Suprapubic skin (tissue), 4 donors: Measurements from ENCODE around the gene PTPRD.

Experiments used
- EP300 ChIP-seq: sonication (generic); formaldehyde crosslinking; IDR thresholded peaks from one replicate; pipeline ENCODE4 v1.6.1; 2017; ENCODE audit warnings: antibody characterized with exemption
- POLR2A ChIP-seq, 2 donors: fragments of 450-650 bp; IDR thresholded peaks; one replicate each; pipeline ENCODE4 v1.6.1; 2017; ENCODE audit warnings: antibody characterized with exemption in 2 of 2, mild to moderate bottlenecking in 2 of 2, moderate library complexity in 2 of 2
- POLR2AphosphoS5 ChIP-seq, 3 donors: sonication (generic); formaldehyde crosslinking; IDR thresholded peaks; one replicate each; pipeline ENCODE4 v1.6.1; 2017; ENCODE audit warnings: antibody characterized with exemption in 3 of 3
- TF ChIP-seq, protein P1 (sequence below), 2 donors: fragments of 200-600 bp in 1 of 2; fragments of 450-650 bp in 1 of 2; sonication (generic) in 1 of 2; IDR thresholded peaks; one replicate each; pipeline ENCODE4 v1.5.1; 2016 to 2019; ENCODE audit warnings: antibody characterized with exemption in 2 of 2, mild to moderate bottlenecking in 1 of 2, moderate library complexity in 1 of 2

DNA sequence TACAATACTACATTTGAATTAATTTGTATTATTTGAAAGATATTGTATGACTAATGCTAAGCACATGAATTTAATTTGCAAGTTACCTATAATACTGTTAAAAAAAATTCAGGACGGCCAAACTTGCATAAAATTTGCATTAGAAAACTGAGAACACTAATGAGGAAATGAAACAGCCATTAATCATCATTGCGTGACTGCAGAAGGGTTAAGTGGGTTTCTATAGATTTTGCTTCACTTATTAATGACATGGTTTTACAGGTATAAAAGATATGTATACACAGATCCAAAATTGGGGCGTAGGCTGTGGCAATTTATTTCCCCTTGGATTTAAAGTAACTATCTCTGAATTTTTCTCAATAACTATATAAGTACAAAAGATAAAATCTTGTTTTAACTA is 882.6 kb downstream of the PTPRD start:
- TF ChIP-seq POLR2A (IDR thresholded peaks at IDR 0.05), result no peak
- TF ChIP-seq, protein P1, sequence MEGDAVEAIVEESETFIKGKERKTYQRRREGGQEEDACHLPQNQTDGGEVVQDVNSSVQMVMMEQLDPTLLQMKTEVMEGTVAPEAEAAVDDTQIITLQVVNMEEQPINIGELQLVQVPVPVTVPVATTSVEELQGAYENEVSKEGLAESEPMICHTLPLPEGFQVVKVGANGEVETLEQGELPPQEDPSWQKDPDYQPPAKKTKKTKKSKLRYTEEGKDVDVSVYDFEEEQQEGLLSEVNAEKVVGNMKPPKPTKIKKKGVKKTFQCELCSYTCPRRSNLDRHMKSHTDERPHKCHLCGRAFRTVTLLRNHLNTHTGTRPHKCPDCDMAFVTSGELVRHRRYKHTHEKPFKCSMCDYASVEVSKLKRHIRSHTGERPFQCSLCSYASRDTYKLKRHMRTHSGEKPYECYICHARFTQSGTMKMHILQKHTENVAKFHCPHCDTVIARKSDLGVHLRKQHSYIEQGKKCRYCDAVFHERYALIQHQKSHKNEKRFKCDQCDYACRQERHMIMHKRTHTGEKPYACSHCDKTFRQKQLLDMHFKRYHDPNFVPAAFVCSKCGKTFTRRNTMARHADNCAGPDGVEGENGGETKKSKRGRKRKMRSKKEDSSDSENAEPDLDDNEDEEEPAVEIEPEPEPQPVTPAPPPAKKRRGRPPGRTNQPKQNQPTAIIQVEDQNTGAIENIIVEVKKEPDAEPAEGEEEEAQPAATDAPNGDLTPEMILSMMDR (IDR thresholded peaks at IDR 0.05), result no peak
- TF ChIP-seq EP300, result no peak
- TF ChIP-seq POLR2AphosphoS5 (IDR thresholded peaks at IDR 0.05), result no peak
